NCI-H524 (cell line): ENCODE data around the gene FUBP3.

Experiments used
- DNase-seq, 2 experiments: peaks; one replicate each; lab custom pipeline; 2025; lab: John Stamatoyannopoulos, UW

FUBP3 gene

DNA sequence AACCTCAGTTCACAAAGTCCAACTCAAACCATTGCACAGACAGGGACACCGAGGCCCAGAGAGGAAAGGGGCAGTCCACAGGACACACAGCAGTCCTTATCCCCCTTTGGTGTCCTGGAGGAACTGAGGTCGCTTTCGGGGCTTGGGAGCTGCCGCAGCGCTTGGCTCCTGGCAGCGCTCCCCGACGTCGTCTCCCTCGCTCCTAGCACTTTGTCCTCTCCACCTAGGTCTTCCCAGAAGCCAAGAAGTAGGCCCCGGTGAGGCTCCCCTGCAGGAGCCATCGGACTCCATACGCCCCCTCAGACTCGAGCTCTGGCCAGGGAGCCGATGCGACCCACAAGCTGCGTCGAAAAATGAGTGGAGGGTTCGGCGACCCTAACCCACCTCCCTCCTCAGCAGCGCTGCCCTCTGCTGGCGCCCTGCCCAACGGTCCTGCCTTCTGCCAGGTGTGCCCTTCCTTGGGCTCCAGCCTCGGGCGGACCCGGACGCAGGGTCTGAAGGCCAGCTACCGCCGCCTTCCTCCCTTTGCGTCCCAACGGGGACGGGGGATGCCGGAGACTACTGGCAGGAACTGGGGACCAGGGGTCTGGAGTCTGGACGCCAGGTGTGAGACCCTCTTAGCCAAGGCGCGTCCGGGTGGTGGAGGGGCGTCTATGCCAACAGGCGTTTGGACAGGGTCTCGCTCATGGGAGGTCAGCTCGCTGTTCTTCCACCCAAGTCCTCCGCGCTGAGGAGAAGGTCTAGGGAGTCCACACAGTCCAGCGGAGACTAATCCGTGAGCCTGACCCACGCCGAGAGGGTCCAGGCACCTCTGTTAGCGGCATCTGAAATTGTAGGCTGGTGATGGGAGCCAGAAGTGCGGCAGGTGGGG lies 83.0 kb downstream of the FUBP3 start:
- DNase-seq: peak in 1 of 2 experiments; percentile 45

DNA sequence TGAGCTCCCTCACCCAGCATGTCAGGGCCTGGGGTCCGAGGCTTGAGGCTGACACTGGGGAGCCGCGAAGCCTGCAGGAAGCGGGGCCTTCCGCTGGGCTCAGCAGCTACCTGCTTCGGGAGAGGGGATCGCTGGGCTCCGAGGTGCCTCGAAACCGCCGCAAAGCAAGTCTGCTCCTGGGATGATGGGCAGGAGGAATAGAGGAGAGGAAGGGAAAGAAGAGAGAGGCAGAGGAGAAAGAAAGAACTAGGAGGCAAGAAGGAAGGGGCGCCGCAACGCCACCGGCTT lies 83.5 kb downstream of the FUBP3 start:
- no peak for DNase-seq

DNA sequence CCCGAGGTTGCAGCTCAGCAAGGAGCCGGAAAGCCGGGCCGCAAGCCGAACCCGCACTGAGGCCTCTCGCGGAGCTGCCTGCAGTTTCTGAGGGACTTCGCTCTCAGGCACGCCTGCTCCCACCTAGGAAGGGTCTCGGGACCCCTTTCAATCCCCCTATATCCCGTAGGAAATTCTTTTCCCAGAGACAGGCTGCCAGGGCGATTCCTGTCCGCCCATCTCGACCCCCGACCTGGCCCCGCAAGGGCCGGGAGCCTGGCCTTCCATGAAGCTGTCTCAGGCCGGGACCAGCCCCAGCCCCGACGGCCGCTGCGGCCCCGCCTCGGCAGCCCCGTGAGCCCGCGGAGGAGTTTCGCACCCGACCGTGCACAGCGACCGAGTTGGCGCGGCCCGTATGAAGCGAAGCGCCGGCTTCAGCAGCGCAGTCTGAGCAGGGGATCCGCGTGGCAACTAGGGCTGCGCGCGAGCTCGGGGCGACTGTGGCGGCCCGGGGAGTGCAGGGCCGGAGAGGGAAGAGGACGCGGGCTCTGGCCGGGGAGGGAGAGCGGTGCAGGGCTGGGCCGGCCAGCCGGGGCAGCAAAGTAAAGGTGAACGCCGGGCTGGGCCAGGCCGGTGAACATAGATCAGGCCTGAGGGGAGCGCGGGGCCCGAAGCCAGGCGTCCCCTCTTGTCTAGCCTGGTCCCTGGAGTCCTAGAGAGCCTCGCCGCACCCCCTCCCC lies 84.0 kb downstream of the FUBP3 start:
- no peak for DNase-seq

DNA sequence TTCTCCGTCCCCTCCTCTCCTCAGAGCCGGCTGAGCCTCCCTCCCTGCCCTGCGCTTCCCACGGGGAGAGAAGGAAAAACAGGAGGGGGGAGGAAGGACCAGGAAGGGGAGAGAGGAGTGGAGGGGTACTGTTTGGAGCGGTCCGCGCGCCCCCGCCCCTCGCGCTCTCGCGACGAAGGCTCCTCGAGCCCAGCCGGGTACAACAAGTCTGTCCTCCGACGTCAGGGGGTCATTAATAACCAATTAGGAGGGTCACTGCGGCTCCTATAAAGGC lies 84.5 kb downstream of the FUBP3 start:
- no peak for DNase-seq

DNA sequence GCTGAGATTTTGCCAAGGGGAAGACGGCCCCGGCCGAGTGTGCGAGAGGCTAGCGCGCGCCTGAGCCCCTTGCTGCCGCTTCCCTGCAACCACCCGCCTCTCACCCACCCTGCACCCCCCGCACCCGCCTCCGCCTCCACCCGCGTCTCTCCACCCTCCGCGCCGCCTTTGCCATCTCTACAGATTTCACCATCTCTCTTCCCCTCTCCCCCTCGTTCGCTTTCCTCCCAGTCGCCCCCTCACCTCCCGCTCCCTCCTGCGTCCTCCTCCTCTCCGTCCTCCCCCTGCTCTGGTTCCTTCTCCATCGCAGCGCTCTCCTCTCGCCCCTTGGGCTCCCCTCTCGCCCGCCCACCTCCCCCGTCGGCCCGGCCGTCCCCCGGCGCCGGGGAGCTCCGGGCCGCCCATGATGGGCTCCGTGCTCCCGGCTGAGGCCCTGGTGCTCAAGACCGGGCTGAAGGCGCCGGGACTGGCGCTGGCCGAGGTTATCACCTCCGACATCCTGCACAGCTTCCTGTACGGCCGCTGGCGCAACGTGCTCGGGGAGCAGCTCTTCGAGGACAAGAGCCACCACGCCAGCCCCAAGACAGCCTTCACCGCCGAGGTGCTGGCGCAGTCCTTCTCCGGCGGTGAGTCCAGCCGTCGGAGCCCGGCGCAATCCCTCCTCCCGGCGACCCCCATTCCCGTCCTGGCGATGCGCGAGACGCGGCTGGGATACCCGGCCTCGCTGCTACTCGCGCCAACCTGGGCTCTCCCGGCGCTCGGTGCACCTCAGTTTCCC lies 85.1 kb downstream of the FUBP3 start, which contains the start of gene PRDM12:
Gene PRDM12, plus strand, starts transcription at position 344 of the 778 bp plus-strand sequence. Its CDS starts 60 bp downstream, at position 404.
- no peak for DNase-seq

DNA sequence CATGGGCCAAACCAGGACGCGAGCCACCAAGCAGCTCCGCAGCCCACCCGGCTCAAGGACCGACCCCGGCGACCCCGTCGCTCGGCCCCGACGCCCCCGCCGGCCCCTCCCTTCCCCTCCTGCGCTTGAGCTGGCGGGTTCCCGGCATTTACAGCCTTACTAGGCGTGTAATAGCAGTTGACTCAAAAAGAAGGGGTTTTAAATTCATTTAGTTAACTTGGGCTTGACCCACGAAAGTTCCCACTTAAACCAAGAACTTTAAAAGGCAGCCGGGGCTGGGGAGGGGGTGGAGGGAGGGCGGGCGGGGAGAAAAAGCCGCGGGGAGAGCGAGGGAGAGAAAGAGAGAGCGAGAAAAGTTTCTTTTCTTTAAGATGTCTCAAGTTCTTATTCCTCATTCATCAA lies 85.7 kb downstream of the FUBP3 start:
- DNase-seq: no peak

DNA sequence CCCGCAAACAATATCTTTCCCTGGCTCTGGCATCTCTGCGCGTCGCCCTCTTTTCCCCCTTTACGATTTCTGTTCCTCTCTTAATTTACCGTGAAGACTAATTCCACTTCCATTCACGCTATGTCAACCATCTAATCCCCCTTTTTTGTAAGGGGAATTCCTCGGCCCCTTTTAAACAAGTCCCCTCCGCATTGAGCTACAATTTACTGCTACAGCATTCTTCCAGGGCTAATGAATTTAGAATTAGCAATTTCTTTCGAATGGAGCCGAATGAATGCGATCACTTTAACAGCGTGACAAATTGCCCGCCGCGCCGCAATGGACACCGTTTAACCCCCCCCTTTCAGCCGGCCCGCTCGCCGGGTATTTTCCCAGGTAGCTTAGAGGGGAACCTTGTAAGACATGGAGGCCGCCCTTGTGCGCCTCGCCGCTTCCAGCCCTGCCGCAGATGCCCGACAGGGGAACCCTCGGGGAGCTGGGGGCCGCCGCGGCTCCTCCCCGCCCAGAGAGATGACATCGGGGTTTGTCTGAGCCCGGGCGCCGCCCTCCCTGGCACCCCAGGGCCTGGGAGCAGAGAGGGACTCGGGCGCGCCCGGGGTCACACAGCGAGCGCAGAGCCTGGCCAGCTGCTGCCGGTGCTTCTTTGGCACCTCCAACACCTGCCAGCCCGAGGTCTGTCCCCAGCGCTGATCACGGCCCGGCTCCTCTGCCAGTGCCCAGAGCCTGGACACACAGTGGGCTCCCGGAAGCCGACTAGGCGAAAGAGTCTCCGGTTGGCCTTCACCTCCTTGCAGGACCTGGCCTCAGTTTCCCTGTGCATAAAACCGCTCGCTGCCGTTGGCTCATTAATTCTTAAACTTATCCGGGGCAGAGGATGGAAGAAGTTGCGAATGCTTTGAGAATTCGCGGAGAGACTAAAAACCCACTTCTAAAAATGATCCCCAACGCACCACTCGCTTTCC lies 86.3 kb downstream of the FUBP3 start:
- DNase-seq: peak in 1 of 2 experiments; percentile 23

DNA sequence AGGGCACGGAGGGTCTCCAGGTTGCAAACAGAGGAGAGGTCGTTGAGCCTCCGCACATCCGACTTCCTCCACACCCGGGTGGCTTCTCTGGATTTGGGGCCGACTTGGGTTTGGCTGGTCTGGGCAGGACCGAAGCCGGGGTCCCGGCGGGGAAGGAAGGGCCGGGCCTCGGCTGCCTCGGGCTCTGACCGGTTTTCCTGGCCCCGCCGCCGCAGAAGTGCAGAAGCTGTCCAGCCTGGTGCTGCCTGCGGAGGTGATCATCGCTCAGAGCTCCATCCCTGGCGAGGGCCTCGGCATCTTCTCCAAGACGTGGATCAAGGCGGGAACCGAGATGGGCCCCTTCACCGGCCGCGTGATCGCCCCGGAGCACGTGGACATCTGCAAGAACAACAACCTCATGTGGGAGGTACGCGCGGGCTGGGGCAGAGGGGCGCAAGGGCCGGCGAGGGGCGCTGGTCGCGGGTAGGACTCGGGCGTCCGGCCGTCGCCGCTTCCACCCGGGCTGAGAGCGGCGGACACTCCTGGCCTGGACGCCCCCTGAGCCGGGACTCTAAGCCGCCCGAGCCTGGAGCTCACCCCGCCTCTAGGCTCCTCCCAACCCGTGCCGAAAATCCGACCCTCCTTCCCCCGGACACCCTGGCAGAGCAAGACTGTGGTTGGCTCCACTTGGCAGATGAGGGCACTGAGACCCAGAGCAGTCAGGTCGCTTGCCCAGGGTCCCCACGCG lies 87.2 kb downstream of the FUBP3 start:
- no peak for DNase-seq

DNA sequence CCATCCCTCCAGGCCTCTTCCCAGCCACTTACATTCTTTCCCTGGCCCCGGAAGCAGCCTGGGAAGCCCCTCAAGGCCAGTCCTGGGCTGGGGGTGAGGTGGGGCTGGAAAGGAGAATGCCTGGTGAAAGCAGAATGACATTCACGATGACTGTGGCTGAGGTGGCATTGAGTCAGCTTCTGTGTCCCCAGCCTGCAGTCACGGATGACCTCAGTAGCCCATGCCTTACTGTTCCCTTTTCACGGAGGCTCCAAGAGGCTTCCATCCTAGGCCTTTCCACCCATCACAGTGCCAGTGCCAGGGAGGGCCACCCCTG lies 87.7 kb downstream of the FUBP3 start:
- no peak for DNase-seq

DNA sequence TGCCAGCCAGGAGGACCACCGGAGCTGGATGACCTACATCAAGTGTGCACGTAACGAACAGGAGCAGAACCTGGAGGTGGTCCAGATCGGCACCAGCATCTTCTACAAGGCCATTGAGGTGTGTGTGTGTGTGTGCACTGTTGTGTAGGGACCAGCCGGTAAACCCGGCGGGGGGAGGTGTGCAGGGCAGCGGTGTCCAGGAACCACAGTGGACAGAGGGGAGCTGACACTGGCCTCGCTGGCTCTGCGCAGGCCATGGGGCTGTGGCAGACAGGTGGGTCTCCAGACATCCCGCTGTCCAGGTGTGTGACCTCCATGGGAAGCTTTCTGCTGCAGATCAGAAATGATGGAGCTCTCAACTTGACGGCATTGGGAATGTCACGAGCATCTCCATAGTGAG lies 88.8 kb downstream of the FUBP3 start:
- DNase-seq: no peak

DNA sequence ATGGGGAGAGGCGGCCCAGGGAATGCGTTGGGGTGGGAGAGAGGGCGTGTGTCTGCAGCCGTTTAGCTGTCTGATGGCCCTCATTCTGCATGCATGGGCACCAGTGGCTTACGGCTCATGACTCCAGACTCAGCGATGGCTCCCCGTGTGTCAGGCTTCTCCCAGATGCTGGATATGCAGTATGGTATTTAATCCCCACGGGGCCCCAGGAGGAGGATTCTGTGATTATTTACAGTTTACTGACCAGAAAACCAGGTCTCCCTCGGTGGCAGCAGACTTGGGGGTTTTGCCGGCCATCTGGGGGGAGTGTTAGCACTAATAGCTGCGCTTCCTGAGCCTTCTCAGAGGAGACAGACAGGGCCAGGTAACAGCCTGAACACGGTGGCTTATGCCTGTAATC lies 89.3 kb downstream of the FUBP3 start:
- DNase-seq: no peak

DNA sequence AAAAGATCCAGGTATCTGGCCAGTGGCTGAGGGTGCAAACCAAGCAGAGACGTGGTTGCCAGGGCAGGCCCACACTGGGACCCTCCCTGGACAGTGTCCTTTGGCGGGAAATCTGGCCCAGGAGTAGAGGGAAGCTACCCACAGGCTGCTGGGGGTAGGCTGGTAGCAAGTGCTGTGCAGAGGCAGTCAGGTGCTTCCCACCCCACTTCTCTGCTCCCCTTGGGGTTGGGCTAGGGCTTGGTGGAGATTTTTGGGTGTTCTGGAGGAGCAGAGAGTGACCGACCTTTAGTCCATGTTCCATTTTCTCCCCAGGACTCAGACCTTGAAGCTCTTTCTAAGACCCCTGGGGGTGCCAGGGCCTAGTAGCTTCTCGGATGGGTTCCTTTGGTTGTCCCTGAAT lies 90.6 kb downstream of the FUBP3 start:
- DNase-seq: no peak

DNA sequence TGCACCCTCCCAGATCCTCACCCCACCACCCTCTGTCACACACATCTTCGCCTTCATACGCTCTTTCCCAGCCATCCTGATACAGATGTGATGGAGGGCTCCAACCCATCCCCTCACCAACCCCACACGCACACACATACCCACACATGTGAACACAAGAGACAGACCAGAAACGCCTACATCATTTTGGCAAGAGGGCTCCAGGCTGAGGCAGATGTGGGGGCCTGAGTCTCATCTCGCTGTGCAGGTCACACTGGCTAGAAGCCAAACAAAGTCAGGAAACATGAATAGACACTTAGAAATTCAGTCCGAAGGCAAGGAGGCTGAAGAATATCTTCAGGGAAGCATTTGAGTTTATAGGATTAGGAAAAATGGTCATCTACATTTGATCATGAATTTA lies 91.3 kb downstream of the FUBP3 start:
- no peak for DNase-seq

DNA sequence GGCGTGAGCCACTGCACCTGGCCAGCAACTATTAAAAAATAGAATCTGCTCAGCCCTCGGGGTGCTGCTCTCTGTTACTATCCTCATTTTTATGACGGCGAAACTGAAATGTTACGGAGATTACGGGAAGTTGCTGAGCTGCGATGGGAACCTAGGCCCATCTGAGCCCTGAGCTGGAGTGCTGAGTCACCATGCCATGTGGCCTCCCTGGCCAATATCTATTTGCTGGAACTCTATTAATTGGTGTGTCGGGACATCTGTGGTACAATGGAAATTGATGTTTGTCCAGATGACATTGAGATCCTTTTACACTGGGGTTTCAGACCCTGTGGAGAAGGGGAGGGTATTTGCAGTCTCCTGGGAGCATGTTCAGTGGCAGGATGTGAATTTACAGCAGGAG lies 93.1 kb downstream of the FUBP3 start:
- DNase-seq: peak in 1 of 2 experiments; percentile 76

DNA sequence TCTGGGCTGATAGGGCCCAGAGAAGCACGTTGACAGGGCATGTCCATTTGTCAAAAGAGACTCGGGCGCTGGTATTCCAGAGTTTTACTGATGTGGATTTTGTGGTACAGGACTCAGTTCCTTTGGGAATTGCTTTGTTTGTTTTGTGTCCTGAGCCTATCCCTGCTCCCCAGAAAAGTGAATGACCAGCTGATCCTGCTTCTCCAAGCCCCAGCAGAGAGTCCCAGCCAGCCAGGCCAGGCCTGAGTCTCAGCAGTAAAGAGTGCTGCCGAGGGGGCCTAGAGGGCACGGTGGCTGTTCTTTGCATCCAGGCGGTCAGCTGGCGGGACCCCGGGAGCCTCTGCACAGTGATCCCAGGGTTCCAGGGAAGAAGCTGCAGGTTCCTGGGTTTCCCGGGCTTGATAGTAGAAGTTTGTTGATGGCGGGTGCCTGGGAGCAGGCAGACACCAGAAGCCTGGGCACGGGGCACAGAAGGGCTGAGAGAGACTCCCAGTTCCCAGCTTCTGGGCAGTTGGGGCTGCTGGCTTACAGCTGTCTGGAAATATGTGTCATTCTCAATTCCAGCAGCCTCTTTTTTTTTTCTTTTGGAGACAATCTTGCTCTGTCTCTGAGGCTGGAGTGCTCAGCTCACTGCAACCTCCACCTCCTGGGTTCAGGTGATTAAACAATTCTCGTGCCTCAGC lies 93.7 kb downstream of the FUBP3 start:
- DNase-seq: no peak

DNA sequence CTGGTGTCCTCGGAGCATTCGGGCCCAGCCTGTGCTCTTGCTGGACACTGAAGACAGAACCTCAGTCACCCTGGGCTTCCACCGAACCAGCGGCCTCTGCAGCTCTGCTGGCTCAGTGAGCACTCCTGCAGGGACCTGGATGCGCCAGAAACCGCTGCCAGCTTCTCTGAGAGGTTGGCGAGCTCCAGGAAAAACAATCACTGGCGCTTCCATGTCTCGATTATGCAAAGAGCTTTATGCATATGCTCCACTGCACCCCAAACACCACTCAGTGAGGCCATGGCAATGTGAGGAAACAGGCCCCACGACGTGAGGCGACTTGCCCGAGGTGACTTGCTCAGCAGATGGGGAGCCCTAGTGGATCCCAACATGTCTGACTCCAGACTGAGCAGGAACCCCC lies 96.0 kb downstream of the FUBP3 start:
- no peak for DNase-seq

DNA sequence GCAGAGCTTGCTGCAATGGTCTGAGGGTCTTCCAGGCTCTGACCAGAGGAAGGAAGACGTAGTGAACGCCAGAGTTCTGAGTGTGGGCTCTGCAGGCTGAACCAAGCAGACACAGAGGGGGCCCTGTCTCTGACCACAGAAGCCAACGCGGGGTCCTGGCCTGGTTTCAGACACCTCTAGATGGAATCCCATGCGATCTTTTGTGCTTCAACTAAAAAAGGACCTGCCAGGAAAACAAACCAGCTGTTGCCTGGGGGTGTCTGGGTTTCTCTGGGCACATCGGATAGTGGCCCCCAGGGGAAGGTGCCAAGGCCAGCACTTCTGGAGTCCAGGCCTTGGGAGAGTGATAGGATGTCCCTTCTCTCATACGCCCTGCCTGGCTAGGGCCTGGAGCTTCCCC lies 97.9 kb downstream of the FUBP3 start:
- DNase-seq: no peak

DNA sequence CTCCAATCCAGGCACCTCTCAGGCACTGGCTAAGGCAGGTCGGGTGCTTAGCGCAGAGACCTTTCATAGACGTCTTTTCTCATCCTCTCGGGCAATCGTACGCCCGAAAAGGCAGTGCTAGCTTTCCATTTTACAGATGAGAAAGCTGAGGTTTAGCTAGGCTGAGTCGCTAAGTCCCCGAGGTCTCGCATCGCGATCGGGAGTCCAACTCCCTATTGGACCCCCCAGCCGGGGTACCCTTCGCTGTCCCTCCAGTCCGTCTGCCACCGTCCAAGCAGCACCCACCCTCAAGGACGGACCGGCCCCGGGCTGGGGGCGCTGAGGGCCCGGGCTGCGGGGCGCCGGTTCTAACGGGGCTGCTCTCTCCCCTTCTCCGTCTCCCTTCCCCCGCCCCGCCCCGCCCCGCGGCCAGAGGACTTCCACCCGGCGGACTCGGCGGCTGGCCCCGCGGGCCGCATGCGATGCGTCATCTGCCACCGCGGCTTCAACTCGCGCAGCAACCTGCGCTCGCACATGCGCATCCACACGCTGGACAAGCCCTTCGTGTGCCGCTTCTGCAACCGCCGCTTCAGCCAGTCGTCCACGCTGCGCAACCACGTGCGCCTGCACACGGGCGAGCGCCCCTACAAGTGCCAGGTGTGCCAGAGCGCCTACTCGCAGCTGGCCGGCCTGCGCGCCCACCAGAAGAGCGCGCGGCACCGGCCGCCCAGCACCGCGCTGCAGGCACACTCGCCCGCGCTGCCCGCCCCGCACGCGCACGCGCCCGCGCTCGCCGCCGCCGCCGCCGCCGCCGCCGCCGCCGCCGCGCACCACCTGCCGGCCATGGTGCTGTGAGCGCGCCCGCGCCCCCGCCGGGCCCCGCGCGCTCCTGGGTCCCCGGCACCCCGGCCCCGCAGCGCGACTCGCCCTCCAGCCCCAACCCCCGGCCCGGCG lies 101.7 kb downstream of the FUBP3 start:
- DNase-seq: peak; percentile 79 to 94

DNA sequence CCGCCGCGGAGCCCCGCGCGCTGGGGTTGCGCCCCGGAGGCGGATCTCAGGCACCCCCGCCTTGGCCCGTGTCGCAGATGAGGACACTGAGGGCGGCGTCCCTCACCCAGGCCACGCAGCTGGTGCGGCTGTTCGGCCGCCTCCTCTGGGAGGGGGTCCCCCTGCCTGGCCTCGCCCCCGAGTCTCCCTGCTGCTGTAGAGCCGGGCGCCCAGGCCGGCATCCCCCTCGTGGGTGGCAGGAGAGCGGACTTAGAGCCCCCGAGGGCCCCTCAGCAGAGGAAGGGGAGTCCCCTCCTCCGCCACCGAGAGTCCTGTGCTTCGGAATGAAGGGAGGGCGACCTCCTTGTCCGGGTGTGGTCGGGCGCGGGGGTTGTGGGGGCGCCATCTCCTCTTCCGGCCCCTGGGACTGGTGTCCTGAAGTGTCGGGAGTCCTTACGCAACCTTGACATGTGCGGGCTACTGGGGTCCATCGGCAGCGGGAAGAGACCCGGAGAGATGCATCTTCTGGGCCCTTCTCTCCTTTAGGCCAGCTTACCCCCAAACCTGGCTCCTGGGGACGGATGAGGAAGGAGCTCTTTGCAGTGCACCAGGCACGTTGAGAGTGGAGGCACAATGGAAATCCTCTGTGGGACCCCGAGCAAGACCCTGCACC lies 102.5 kb downstream of the FUBP3 start:
- DNase-seq: peak in 1 of 2 experiments; percentile 69
